SIG-M5 treated with dmso at 0.1 percent for 504 hours (cell line): ENCODE results near the gene ANKRD27.

Experiments used
- DNase-seq: peaks from one replicate; lab custom pipeline; 2025; ENCODE audit not compliant: unreplicated experiment; lab: John Stamatoyannopoulos, UW

Gene ANKRD27

GRCh38 chr19:32563761-32564160, 111.2 kb downstream of the ANKRD27 start:
- DNase-seq, result no peak

GRCh38 chr19:32558607-32559228, 116.3 kb downstream of the ANKRD27 start:
- DNase-seq, result no peak

GRCh38 chr19:32555786-32556185, 119.2 kb downstream of the ANKRD27 start:
- DNase-seq, result no peak

GRCh38 chr19:32550666-32551065, 124.3 kb downstream of the ANKRD27 start:
- no peak for DNase-seq
